GM19468 (cell line): Measurements from ENCODE around the gene UBTF.

ENCODE experiments used
- ATAC-seq: cut with Tn5 transposase; IDR thresholded peaks from one replicate; pipeline ENCODE4 v1.9.1; 2021; ENCODE audit warnings: mild to moderate bottlenecking, moderate library complexity, moderate number of reproducible peaks; ENCODE audit not compliant: unreplicated experiment; ENCODE audit errors: extremely low read depth

UBTF gene

GRCh38 chr17:44219616-44220212 is at the start of gene UBTF:
Gene UBTF, minus strand, starts transcription at chr17:44219675. Its CDS starts 1,446 bp downstream, at chr17:44218229.
- ATAC-seq: no peak

GRCh38 chr17:44268709-44269534 is 49.4 kb upstream of the UBTF start:
- no peak for ATAC-seq

GRCh38 chr17:44267818-44268490 is 48.5 kb upstream of the UBTF start, which contains the start of gene SLC4A1:
Gene SLC4A1, minus strand, starts transcription at chr17:44268135. Its CDS starts 5,269 bp downstream, at chr17:44262866.
- no peak for ATAC-seq

- ATAC-seq: no peak
Measured at GRCh38 chr17:44267165-44267455, 47.6 kb upstream of the UBTF start.

- ATAC-seq: no peak
Measured at GRCh38 chr17:44266402-44267164, 47.1 kb upstream of the UBTF start.

GRCh38 chr17:44263345-44263902 is 43.9 kb upstream of the UBTF start:
- no peak for ATAC-seq

- no peak for ATAC-seq
Measured at GRCh38 chr17:44262654-44263225, 43.3 kb upstream of the UBTF start.

- no peak for ATAC-seq
Measured at GRCh38 chr17:44260296-44260695, 40.8 kb upstream of the UBTF start.

- ATAC-seq: no peak
Measured at GRCh38 chr17:44258811-44259351, 39.4 kb upstream of the UBTF start.

- no peak for ATAC-seq
Measured at GRCh38 chr17:44257815-44258760, 38.6 kb upstream of the UBTF start.

- no peak for ATAC-seq
Measured at GRCh38 chr17:44256671-44257070, 37.2 kb upstream of the UBTF start.

- no peak for ATAC-seq
Measured at GRCh38 chr17:44255915-44256314, 36.4 kb upstream of the UBTF start.

GRCh38 chr17:44254361-44255095 is 35.1 kb upstream of the UBTF start:
- ATAC-seq: no peak

GRCh38 chr17:44253006-44253405 is 33.5 kb upstream of the UBTF start:
- ATAC-seq: no peak

GRCh38 chr17:44251062-44251461 is 31.6 kb upstream of the UBTF start:
- ATAC-seq: no peak

- no peak for ATAC-seq
Measured at GRCh38 chr17:44249501-44250246, 30.2 kb upstream of the UBTF start.
